HepG2 (cell line): ENCODE measurements around the gene SYMPK. TPM values are rescaled to one million over a fixed set of nuclear protein-coding genes. Genes with fewer than 3 reads are reported as not detected.
A peak's percentile ranks its signal among the peaks of the same experiment; 100 is the strongest.

Experiments
- ELF3 ChIP-seq: IDR thresholded peaks from 2 replicates; pipeline ENCODE4 v1.6.1; 2016; ENCODE audit warnings: missing genetic modification reagents, missing compliant biosample characterization
- FLYWCH1 ChIP-seq: sonication (generic); formaldehyde crosslinking; IDR thresholded peaks from 2 replicates; pipeline ENCODE4 v1.8.1; 2023; ENCODE audit warnings: mild to moderate bottlenecking, missing genetic modification reagents
- GLI4 ChIP-seq: sonication (generic); formaldehyde crosslinking; IDR thresholded peaks from 2 replicates; pipeline ENCODE4 v1.5.1; 2020; ENCODE audit warnings: missing genetic modification reagents, mild to moderate bottlenecking, moderate library complexity, borderline replicate concordance
- MEF2D ChIP-seq: sonication (generic); formaldehyde crosslinking; IDR thresholded peaks from 2 replicates; pipeline ENCODE4 v1.5.1; 2020; ENCODE audit warnings: mild to moderate bottlenecking, missing genetic modification reagents
- MTF2 ChIP-seq: sonication (generic); formaldehyde crosslinking; IDR thresholded peaks from 2 replicates; pipeline ENCODE4 v1.5.0; 2020; ENCODE audit warnings: missing genetic modification reagents, borderline replicate concordance
- REL ChIP-seq: sonication (generic); formaldehyde crosslinking; conservative IDR thresholded peaks from 2 replicates; pipeline ENCODE4 v1.8.0; 2022; ENCODE audit warnings: mild to moderate bottlenecking, missing genetic modification reagents, moderate library complexity
- RERE ChIP-seq: IDR thresholded peaks from 2 replicates; pipeline ENCODE4 v1.6.1; 2016; ENCODE audit warnings: low read depth, missing genetic modification reagents, missing compliant biosample characterization
- SP2 ChIP-seq: sonication (generic); formaldehyde crosslinking; IDR thresholded peaks from 2 replicates; pipeline ENCODE4 v1.5.1; 2020; ENCODE audit warnings: mild to moderate bottlenecking, missing genetic modification reagents
- ZNF329 ChIP-seq: sonication (generic); formaldehyde crosslinking; IDR thresholded peaks from 2 replicates; pipeline ENCODE4 v1.9.0; 2021; ENCODE audit warnings: low read depth, mild to moderate bottlenecking, missing genetic modification reagents
- ZNF468 ChIP-seq: sonication (generic); formaldehyde crosslinking; IDR thresholded peaks from 2 replicates; pipeline ENCODE4 v1.8.0; 2022; ENCODE audit warnings: mild to moderate bottlenecking, moderate library complexity, missing genetic modification reagents
- ZNF646 ChIP-seq: sonication (generic); formaldehyde crosslinking; IDR thresholded peaks from 2 replicates; pipeline ENCODE4 v1.9.0; 2021; ENCODE audit warnings: mild to moderate bottlenecking, missing genetic modification reagents
- ZNF780A ChIP-seq: sonication (generic); formaldehyde crosslinking; IDR thresholded peaks from 2 replicates; pipeline ENCODE4 v1.8.0; 2022; ENCODE audit warnings: mild to moderate bottlenecking, missing genetic modification reagents, moderate library complexity
- ZSCAN12 ChIP-seq: sonication (generic); formaldehyde crosslinking; IDR thresholded peaks from 2 replicates; pipeline ENCODE4 v1.9.0; 2021; ENCODE audit warnings: mild to moderate bottlenecking, missing genetic modification reagents
- ZSCAN29 ChIP-seq: sonication (generic); formaldehyde crosslinking; conservative IDR thresholded peaks from 2 replicates; pipeline ENCODE4 v1.4.0; 2020; ENCODE audit warnings: mild to moderate bottlenecking, missing genetic modification reagents
- polyA plus RNA-seq, 8 experiments: library from polyadenylated mRNA; depleted of rRNA in 3 of 8; stranded (reverse) in 7 of 8; unstranded in 1 of 8; fragments of >200 nt; fragmentation: Illumina TruSeq in 4 of 8; extraction: Trizol in 4 of 8; gene quantifications; 2 replicates each; pipeline versions ENCODE4 v1.2.1 to v1.2.3, GENCODE V29; 2011 to 2016; ENCODE audit warnings: low read depth in 4 of 8, missing spikeins in 1 of 8, mixed read lengths in 1 of 8; ENCODE audit not compliant: insufficient read depth in 1 of 8
- total RNA-seq, 5 experiments: library from RNA; depleted of rRNA; stranded (reverse); fragments of >200 nt; fragmentation: Illumina TruSeq; extraction: Trizol; gene quantifications; 2 replicates each; pipeline ENCODE4 v1.2.3, GENCODE V29; 2016; ENCODE audit warnings: low read depth in 1 of 5
- TF ChIP-seq, protein P1 (sequence below): sonication (generic); formaldehyde crosslinking; IDR thresholded peaks from 2 replicates; pipeline ENCODE4 v1.8.0; 2022; ENCODE audit warnings: missing genetic modification reagents, mild to moderate bottlenecking, borderline replicate concordance

The SYMPK gene
- total and polyA plus RNA-seq, 2 of the 13 experiments (the other 11 are each of a cell fraction or from before 2014, with no cell fraction given) = 21.9 to 55.7 TPM

DNA sequence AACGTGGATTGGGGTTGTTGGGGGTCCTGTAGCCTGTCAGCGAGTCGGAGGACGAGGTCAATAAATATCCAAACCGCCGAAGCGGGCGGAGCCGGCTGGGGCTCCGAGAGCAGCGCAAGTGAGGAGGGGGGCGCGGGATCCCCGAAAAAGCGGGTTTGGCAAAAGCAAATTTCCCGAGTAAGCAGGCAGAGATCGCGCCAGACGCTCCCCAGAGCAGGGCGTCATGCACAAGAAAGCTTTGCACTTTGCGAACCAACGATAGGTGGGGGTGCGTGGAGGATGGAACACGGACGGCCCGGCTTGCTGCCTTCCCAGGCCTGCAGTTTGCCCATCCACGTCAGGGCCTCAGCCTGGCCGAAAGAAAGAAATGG lies 93.1 kb downstream of the SYMPK start (continued):
- TF ChIP-seq RERE (CRISPR knock-in tag) (no peak), MTF2 (CRISPR knock-in tag) (no peak), FLYWCH1 (CRISPR knock-in tag) (no peak), ZNF468 (no peak; the same call in 1 of the 2 replicates), SP2 (CRISPR knock-in tag) (no peak), ZNF329 (CRISPR knock-in tag) (no peak), ZNF646 (0 out of 2 replicates have a peak, but pooled peaks have one; percentile 18), ZNF780A (CRISPR knock-in tag) (0 out of 2 replicates have a peak, but pooled peaks have one; percentile 5), REL (CRISPR knock-in tag) (0 out of 2 replicates have a peak, but pooled peaks have one; percentile 13), ZSCAN29 (peak; percentile 43; the same call in 1 of the 2 replicates), MEF2D (CRISPR knock-in tag) (0 out of 2 replicates have a peak, but pooled peaks have one; percentile 25), ZSCAN12 (CRISPR knock-in tag) (no peak), GLI4 (0 out of 2 replicates have a peak, but pooled peaks have one; percentile 14), ELF3 (CRISPR knock-in tag) (no peak)
- TF ChIP-seq, protein P1, sequence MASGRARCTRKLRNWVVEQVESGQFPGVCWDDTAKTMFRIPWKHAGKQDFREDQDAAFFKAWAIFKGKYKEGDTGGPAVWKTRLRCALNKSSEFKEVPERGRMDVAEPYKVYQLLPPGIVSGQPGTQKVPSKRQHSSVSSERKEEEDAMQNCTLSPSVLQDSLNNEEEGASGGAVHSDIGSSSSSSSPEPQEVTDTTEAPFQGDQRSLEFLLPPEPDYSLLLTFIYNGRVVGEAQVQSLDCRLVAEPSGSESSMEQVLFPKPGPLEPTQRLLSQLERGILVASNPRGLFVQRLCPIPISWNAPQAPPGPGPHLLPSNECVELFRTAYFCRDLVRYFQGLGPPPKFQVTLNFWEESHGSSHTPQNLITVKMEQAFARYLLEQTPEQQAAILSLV = no peak
